Ammon's horn (tissue), 1 donor: ENCODE measurements around the gene MRPL20.

Experiments used
- DNase-seq: peaks from one replicate; pipeline ENCODE4 v3.0.0-alpha.2; 2016; ENCODE audit warnings: low spot score

MRPL20 gene

DNA sequence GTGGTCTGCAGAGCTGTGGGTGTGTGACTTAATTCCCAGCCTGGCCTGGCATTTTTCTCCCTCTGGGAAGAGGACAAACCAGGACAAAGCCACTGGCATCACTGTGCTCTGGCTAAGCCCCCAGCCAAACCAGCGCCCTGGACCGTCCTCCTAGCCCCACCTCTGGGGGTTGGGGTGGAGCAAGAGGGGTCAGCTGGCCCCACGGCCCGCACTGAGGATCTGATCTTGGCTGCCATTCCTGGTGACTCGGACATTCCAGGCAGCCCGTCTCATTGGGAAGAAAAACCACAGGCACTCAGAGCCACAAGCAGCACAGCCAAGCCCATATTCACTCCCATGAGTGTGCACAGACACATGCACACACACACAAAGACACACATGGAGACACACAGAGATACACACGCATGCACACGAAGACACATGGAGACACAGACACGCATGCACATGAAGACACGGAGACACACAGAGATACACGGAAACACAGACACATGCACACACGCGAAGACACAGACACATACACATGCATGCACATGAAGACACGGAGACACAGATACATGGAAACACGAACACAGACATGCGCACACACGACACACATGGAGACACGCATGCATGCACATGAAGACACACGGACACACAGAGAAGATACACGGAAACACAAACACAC lies 46.5 kb downstream of the MRPL20 start:
- no peak for DNase-seq

GRCh38 chr1:1359664-1360468 lies 47.2 kb downstream of the MRPL20 start:
- DNase-seq: no peak

- no peak for DNase-seq
Observed at GRCh38 chr1:1359308-1359663, 47.8 kb downstream of the MRPL20 start.

DNA sequence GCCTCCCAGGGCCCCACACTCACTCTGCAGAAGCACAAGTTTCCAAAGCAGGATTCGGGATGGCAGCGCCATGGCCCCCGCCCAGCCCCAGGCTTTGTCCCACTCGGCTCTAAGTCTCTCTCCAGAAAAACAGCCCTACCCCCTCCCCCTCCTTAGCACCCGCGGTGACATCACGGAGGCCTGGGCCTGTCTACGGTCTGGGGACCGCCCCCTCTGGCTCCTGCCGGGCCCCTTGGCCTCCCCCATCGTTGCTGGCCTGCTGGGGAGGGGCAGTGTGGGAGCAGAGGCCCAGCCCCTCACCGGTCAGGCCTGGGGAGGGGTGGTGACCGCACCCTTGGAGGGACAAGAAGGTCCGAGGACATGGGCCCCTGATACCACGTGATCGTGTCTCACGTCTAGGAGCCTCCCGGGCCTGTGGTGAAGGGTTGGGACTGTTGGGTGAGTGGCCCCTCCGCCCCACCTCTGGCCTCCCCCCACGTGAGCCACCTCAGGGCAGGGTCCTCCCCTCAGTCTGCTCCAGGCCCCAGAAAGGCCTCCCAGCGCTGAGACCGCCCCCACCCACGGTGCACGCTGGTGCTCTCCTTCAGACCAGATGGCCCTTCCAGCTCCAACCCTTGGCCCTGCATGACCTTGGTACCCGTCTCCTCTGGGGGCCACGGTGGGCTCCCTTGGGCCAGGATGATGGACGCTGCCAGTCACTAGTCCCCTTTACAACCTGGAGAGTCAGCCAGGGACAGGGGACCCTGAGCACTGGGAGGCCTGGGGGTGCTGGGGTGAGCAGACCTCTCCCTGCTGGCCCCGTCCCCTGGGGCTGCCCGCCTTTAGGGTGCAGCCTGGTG lies 48.4 kb downstream of the MRPL20 start, which contains the start of gene MXRA8:
Gene MXRA8, minus strand, starts transcription at position 123 of the 839 bp plus-strand sequence. Its CDS starts 51 bp downstream, at position 72.
- DNase-seq: peak; percentile 50

DNA sequence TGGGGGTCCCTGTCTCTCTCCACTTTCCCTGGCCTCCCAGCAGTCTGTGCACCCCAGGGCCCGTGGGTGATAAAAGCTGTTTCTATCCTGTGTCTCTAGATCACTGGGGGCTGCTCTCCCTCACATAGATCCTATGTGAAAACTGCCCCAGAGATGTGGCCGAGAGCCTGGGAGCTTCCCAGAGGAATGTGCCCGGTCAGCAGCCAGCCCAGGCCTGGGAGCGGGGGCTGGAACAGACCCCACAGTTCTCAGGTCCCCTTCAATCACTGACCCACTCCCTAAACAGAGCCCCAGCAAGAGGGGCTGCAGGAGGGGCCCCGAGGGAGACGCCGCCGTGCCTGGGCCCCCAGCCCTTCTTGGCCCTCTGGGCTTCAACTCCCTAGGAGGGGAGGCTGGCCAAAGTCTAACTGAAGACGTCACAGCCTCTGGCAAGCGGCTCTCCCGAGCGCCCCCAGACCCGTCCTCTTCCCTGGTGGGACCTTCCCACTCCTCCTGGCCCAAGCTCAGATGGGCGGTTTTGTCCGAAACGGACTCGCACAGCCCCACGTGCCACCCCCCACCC lies 49.1 kb downstream of the MRPL20 start:
- DNase-seq: no peak

DNA sequence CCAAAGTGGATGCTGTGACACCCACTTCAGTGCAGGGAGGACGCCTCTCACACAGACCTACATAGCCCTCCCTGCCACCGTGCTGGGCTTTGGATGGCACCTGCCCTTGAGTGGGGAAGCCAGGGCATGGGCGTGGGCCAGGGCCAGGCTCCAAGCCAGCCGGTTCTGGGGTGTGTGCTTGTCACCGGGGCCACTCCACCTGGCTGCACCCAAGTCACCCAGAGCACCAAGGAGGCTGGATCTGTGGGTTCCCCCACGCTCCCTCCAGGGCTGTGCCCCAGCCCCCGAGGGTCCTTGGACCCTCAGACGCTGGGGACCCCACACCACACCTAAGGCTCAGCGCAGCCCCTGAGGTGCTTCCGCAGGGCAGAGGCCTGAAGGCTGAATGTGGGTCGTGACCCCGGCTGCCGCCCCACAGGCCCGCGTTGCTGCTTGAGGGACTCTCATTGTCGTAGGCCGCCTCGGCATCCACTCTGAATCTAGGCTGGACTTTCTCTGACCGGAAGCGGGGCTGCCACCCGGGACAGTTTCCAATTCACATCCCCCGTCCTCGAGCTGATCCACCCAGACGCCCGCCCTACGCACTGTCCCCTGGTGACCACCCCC lies 50.2 kb downstream of the MRPL20 start:
- DNase-seq: no peak

DNA sequence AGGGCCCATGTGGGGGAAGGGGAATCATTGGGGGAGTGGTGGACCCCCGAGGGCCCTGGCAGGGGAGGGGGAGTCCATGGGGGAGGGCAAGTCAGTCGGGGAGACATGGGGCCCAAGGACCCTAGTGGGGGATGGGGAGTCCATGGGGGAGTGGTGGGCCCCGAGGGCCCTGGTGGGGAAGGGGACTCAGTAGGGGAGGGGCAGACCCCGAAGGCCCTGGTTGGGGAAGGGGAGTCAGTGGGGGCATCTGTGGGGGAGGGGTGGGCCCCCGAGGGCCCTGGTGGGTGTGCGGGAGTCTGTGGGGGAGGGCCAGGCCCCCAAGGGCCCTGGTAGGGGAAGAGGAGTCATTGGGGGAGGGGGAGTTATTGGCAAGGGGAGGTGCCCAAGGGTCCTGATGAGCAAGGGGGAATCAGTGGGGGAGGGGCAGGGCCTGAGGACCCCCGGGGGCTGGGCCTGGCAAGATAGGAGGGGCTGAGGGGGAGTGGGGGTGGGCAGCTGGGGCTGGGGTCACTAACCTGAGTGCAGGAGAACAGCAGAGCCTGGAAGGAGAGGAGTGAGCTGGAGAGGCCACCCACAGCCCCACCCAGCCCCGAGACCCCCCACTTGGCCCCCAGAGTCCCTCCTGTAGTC lies 50.8 kb downstream of the MRPL20 start:
- no peak for DNase-seq

- no peak for DNase-seq
Observed at GRCh38 chr1:1355416-1355815, 51.7 kb downstream of the MRPL20 start.

GRCh38 chr1:1354271-1355247 lies 52.5 kb downstream of the MRPL20 start:
- DNase-seq: no peak

- DNase-seq: no peak
Observed at GRCh38 chr1:1353389-1354151, 53.5 kb downstream of the MRPL20 start.

DNA sequence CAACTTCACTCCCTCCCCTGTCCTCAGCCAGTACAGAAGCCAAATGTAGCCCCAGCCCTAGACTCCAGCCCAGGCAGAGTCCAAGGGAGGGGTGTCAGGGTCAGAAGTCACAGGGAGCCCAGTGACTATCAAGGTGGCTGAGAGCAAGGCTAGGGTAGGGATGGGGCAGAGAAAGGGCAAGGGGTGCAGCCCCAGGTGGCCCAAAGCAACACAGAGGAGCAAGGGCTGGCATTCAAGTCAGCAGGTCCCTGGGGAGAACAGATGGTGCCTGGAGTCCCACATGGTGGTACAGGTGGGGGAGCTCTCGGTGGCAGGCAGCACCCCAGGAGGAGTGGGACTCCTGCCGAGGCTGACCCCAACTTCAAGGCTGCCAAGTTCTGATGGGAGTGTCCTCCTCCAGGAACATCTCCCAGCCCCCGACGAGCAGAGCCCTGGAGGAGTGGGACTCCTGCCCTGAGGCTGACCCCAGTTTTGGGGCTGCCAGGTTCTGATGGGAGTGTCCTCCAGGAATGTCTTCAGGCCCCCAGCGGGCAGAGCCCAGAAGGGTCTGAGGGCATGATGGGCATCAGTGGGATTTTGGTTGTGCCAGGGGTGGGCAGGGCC lies 54.2 kb downstream of the MRPL20 start:
- no peak for DNase-seq
